ENCODE measurements around the gene TRIP13. TPM values are rescaled to one million over a fixed set of nuclear protein-coding genes. Genes with fewer than 3 reads are reported as not detected.
"Not testable (repeated sequence)": the region's sequence is repeated elsewhere in the genome, so short reads cannot be mapped to it uniquely, and the experiment has no call there.

The TRIP13 gene
- total RNA-seq, 1 donor from 2014 or later: 3.0 TPM

DNA sequence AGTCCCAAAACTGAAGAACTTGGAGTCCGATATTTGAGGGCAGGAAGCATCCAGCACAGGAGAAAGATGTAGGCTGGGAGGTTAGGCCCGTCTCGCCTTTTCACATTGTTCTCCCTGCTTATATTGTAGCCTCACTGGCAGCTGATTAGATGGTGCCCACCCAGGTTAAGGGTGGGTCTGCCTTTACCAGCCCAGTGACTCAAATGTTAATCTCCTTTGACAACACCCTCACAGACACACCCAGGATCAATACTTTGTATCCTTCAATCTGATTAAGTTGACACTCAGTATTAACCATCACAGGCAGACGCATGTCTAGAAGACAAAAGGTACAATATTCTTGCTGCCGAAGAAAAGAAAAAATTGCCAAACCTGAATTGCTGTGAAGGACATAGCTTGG is 26.0 kb downstream of the TRIP13 start:
- DNase-seq (ENCODE audit: low read depth in 2 of 2): not testable (repeated sequence)

DNA sequence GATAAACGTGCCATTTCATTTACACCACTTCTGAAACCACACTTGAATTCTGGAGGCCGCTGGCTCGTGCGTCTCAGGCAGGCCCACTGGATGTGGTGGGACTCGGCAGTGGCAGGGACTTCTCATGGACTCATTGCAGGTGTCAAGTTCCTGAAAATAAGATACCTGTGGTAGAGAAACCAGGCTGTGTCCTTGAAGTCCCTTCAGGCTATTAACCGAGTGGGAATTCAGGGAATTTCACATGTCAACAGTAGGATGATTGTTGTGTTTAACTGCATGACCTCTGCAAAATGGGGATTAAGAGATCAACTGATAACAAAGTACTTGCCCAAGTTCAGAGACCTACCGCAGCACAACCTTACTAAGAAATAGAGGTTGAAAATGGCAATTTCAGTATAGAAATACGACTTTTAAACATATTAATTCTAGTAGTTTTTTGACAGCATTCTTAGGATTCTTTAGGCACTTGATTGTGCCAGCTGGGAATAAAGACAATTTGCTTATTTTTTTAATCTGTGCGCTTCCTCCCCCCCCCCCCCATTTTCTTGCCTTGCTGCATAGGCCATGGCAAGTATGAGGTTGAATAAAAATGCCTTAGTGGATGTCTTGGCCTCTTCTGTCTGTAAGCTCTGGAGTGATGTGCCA is 26.8 kb downstream of the TRIP13 start:
- no peak for DNase-seq (ENCODE audit: low read depth in 2 of 2)

DNA sequence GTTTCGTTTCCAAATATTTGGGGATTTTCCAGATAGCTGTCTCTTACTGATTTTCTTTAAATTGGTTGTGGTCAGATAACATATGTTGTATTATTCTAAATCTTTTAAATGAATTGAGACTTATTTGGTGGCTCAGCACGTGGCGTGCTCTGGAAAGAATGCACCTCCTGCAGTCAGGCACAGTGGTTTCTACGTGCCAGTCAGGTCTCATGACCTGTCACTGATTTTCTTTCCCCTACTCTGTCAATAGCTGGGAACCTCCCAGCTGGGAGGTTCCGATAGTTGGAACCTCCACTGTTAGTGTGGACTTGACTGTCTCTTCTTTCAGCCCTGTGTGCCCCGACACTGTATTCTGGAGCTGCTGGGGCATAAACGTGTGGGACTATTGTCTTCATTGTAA is 27.6 kb downstream of the TRIP13 start:
- DNase-seq (ENCODE audit: low read depth in 2 of 2): peak in 1 of 2 donors; percentile 32

DNA sequence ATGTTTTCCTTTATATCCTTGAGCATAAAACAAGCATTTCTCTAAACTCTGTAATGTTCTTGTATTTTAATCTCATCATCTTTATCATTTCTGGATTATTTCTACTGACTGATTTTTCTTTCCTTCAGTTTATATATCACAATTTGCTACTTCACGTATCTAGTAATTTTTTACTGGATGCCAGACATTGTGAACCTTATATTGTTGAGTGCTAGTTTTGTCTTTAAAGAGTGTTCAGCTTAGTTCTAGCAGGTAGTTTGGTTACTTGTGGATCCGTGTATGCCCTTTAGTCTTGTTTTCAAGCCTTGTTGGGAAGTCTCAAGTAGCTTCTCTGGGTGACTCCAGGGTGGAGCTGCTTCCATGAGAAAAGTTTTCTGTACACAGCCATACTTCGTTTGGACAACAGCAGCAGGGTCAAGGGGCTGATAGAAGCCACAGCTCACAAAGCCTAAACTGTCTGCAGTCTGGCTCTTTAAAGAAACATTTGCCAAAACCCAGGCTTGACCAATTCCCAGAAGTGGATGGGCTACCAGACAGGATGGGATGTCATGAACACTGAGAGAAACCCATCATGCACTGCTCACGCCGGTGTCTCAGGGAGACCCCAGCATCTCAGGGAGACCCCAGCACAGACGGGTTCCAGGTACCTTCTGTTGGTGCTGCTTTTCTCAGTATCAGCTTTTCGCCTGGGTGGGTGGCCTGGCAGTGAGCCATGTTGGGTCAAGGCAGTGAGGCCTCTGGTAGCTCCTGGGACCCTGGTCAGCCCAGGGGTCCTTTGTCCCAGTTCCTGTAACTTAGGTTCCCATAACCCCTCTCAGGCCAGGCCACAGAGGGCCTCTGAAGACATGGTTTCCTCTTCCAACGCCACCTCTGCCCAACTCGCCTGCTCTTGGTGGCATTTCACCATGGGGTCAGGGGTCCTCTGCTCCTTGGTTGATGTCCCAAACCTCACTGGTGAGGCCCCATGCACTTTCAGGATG is 29.1 kb downstream of the TRIP13 start:
- DNase-seq (ENCODE audit: low read depth in 2 of 2): no peak

DNA sequence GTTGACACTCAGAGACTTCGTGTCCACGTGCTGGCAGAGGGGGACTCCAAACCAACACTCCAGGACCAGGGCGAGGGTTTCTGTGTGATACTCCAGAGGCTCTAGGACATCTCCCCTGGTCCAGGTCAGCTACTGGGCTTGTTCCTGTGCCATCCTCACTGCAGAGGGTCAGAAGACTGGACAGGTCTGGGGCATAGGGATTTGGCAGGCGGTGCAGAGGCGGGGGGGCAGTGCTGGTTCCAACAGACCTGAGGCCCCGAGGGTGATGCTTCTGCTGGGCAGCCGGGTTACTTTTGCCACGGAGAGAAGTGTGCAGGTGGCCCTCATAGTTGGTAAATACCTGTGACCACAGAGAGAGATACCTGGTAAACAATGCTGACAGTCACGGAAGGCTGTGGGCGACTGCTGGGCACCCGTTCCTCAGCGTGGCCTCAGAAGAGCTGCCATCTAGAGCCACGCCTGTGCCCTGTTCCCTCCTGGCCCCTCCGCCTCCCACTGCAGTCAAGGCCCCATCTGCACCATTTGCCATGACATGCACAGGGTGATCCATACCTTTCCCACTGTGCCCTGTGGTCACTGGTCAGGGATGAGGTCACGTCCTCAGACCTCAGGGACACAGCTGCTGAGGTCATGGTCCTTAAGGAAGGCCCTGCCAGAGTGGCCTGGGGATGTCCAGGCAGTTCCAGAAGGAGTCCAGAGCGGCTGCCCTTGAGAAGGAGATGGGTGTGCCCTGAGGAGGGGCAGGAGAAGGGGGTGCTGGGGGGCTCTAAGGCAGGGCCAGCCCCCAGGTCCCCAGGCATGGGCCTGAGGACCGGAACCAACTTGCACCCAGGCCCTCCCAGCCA is 30.0 kb downstream of the TRIP13 start:
- no peak for DNase-seq (ENCODE audit: low read depth in 2 of 2)

DNA sequence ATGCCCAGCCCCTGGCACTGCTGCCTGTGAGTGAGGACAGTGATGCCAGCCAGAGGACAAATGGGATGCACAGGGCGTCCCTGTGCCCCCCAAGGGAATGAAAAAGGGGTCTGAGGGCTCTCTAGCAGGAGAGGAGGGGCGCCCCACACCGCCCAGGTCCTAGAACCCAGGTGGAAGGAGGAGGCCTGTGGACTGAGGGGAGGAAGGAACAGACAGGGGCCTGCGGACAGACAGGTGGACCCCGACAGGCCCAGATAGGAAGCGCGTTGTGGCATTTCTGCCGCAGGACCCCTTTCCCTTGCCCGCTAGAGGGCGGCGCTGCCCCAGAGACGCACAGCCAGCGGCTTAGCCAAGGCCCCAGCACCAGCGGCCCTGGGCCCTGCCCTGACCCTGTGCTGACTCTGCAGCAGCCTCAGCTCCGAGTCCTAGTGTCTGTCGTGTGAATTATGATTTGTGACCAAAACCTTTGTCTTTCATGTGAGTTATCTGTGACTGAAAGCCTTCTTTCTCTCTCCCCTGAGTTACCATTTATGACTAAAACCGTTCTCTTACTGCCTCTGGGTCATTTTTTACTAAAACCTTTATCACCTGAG is 30.7 kb downstream of the TRIP13 start:
- DNase-seq (ENCODE audit: low read depth in 2 of 2): peak; percentile 75 to 84

DNA sequence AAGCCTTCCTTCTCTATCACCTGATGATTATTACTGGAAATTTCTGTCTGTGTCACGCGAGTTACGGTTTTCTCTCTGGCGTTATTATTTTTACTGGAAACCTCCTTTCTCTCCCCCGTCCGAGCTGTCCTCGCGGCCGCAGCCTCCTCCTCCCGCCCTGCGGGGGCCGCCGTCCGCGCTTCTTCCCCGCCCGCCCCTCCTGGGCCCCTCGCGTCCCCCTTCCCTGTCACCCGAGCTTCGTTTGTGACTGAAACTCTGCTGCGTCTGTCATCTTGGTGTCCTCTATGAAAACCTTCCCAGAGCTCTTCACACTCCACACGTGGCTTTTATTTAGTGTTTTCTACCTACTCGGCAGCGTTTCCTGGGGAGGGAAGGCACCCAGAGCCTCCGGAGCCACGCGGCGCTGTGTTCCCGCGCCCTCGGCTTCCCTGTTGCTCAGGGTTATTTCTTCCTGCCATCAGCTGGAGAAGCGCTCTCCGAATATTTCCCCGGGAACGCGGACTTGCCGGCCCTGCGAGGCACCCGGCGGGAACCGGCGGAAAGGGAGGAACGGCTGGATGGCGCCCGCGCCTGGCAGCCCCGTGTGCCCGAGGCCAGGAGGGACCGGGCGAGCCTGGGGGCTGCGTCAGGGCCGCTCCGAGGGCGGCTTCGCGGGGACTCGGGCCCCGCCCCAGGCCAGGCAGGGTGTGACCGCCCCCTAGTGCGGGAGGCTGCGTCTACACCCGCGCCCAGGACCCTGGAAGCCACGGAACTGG is 33.9 kb downstream of the TRIP13 start:
- DNase-seq (ENCODE audit: low read depth in 2 of 2): peak; percentile 26 to 55

DNA sequence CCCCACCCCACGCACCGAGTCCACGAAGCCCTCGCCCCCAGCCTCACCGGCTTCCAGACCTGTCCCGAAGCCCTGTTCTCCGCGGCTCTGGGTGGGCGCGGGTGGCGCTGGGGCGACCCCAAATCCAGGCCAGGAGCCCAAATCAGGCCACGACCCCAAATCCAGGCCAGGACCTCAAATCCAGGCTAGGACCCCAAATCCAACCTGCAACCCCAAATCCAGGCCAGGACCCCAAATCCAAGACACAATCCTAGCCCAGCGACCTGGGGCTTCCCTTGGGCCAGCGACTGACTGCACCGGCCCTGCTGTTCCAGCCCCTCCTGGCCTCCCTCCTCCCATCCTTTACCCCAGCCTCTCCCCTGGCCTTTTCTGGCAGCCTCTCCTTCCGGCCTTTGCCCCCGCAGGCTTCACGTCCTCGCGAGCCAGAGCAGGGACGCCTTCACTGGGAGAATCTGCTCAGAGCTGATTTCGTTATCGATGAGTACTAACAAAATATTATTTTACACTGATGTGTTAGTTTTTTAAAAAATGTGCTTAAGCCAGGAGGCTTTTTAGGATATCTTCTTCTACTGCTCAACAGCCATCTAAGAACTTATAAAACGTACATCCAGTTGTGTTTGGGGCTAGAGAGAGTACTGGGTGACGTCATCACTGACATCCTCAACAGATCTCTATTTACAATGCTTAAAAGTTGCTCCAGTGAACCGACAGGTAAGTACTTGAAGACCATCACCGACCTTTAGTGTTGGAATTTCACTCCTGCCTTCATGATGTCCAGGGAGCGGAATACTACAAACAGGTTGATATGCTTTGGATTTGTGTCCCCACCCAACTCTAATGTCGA is 34.7 kb downstream of the TRIP13 start:
- DNase-seq (ENCODE audit: low read depth in 2 of 2): no peak

DNA sequence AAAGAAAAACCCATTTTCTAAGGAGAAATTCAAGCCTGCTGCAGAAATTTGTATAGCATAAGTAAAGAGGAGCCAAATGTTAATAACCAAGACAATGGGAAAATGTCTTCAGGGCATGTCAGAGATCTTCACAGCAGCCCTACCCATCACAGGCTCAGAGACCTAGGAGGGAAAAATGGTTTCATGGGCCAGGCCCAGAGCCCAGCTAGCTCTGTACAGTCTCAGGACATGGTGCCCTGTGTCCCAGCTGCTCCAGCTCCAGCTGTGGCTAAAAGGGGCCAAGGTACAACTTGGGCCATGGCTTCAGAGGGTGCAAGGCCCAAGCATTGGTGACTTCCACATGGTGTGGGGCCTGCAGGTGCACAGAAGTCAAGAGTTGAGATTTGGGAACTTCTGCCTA is 36.5 kb downstream of the TRIP13 start:
- not testable (repeated sequence) for DNase-seq (ENCODE audit: low read depth in 2 of 2)

DNA sequence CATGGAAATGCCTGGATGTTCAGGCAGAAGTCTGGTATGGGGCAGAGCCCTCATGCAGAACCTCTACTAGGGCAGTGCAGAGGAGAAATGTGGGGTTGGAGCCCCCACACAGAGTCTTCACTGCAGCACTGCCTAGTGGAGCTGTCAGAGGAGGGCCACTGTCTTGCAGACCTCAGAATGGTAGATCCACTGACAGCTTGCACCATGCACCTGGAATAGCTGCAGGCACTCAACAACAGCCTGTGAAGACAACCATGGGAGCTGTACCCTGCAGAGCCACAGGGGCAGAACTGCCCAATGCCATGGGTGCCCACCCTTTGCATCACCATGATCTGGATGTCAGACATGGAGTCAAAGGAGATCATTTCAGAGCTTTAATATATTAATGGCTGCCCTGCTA is 36.9 kb downstream of the TRIP13 start:
- no peak for DNase-seq (ENCODE audit: low read depth in 2 of 2)

DNA sequence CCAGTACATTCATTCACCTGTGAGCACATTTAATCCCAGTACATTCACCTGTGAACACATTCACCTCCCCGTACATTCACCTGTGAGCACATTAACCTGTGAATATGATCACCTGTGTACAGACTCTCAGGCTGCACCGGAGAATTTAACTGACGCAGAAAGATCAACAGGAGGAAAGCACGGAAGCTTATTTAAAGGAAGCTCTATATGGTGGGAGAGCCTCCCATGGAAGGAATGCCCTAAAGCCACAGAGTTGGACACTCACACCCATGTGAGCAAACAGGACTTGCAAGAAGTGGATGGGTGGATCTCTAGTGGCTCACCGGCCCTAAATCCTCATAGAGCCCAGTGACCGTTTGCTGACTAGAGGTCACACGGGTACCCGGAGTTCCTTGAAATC is 38.2 kb downstream of the TRIP13 start:
- no peak for DNase-seq (ENCODE audit: low read depth in 2 of 2)

DNA sequence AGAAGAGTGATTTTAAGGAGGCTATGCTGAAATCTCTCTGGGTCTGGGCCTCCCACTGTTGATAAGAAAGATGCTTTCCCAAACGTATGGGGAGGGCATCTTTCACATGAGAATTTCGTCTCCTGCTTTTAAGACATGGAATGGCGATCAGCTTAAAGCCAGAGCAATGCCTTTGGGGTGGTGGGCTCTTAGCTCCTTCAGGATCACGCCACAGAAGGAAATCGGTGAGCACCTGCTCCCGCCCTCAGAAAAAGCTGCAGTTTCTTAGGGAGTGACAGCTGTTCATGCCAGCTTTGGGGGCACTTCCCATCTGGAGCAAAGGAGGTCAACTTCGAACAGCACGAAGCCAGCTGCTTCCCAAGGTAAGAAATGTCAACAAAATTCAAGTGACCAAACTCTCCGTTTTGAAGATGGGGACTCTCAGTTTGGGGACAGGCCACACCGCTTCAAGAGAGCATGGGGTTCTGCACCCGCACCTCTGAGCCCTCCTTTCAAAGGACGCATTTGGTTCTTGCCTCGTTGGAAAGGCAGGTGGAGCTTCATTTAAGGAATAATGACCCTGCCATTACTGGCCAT is 39.0 kb downstream of the TRIP13 start:
- DNase-seq (ENCODE audit: low read depth in 2 of 2): no peak

DNA sequence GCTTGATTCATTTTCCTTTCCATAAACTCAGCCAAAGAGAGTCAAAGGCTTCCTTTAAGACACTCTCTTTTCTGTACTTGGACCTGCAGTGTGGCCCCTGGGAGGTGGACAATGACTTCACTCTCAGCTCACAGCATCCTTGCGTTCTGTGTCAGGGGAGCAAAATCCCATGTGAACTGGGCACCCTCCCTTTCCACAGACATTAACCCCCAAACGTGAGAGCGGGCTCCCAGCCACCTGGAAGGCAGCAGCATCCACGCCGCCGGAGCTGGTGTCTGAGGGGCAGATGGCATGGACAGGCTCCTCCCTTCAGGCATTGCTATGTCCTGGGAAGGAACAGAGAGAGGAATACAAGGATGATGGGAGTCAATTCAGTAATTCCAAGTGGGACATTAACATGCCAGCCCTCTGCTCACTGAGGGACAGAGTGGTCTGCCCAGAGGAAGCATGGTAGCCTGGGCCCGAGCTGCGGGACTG is 39.5 kb downstream of the TRIP13 start:
- DNase-seq (ENCODE audit: low read depth in 2 of 2): no peak

DNA sequence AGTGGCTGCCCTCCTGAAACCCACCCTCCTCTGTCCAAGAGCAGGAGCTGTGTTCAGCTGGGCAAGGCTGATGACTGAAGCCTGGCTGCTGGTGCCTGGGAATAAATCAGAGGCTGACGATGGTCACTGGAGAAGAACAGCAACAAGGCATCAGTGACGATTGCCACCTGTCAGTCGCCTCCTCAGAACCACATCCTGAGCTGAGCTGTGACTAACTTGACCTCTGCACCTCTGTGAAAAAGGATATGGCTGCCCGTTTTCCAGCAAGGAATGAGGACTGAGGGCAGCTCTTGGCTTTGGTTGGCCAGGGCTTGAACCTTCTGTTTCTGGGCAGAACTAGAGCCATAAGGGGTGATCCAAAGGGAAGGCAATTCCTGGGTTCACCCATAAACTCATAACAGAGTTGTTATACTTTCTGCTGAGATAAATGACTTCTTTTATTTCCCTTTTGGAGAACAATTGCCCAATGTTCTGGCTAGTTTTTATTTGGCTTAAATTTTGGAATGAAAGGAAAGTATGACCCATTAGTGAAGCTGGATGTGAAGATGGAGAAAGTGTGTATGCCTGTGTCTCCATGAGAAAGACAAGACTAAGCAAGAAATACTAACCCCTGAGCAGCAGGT is 40.1 kb downstream of the TRIP13 start:
- peak in 1 of 2 donors; percentile 36 for DNase-seq (ENCODE audit: low read depth in 2 of 2)

DNA sequence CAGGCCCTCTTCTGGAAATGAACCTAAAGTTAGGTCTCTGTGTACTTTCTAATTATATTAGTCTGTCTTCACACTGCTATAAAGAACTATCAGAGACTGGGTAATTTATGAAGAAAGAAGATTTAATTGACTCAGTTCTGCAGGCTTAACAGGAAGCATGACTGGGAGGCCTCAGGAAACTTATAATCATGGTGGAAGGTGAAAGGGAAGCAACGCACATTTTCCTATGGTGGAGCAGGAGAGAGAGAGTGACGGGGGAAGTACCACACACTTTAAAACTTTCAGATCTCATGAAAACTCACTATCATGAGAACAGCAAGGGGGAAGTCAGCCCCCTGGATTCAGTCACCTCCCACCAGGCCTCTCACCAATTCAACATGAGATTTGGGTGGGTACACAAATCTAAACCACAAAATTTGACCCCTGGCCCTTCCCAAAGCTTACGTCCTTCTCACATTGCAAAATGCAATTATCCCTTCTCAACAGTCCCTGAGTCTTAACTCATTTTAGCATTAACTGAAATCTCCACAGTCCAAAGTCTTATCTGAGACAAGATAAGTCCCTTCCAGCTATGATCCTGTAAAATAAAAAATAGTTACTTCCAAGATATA is 40.7 kb downstream of the TRIP13 start:
- DNase-seq (ENCODE audit: low read depth in 2 of 2): peak; percentile 33 to 34

DNA sequence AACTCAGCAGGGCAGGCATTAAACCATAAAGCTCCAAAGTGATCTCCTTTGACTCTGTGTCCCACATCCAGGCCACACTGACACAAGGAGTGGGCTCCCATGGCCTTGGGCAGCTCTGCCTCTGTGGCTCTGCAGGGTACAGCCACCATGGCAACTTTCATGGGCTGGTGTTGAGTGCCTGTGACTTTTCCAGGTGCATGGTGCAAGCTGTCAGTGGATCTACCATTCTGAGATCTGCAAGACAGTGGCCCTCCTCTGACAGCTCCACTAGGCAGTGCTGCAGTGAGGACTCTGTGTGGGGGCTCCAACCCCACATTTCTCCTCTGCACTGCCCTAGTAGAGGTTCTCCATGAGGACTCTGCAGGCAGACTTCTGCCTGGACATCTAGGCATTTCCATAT is 41.3 kb downstream of the TRIP13 start:
- not testable (repeated sequence) for DNase-seq (ENCODE audit: low read depth in 2 of 2)

DNA sequence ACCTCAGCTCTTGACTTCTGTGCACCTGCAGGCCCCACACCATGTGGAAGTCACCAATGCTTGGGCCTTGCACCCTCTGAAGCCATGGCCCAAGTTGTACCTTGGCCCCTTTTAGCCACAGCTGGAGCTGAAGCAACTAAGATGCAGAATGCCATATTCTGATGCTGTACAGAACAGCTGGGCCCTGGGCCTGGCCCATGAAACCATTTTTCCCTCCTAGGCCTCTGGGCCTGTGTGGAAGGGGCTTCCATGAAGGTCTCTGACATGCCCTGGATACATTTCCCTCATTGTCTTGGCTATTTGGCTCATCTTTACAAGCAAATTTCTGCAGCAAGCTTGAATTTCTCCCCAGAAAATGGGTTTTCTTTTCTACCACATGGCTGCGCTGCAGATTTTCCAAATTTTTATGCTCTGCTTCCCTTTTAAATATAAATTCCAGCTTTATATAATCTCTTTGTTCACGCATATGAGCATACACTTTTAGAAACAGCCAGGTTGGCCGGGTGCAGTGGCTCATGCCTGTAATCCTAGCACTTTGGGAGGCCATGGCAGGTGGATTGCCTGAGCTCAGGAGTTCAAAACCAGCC is 41.8 kb downstream of the TRIP13 start:
- not testable (repeated sequence) for DNase-seq (ENCODE audit: low read depth in 2 of 2)

DNA sequence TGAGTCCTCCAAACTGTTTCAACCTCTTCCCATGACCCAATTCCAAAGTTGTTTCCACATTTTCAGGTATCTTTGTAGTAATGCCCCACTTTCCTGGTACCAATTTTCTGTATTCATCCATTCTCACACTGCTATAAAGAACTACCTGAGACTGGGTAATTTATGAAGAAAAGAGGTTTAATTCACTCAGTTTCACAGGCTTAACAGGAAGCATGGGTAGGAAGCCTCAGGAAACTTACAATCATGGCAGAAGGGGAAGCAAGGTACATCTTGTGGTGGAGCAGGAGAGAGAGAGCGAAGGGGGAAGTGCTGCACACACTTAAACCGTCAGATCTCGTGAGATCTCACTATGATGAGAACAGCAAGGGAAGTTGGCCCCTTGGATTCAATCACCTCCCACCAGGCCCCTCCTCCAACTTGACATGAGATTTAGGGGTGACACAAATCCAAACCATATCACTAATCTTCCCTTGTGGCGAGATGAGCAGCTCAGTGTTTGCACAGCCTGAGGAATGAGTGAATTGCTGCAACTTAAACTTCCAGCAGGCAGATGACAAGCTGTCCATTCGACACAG is 42.9 kb downstream of the TRIP13 start:
- no peak for DNase-seq (ENCODE audit: low read depth in 2 of 2)

Data from lung microvascular endothelial cell (primary cell).